ENCODE measurements around the gene VKORC1L1. TPM values are rescaled to one million over a fixed set of nuclear protein-coding genes. Genes with fewer than 3 reads are reported as not detected.

VKORC1L1 gene
- total RNA-seq (2022; extraction: Qiagen RNA extraction; ENCODE audit: low read depth) = 23.5 to 40.8 TPM (median 33.2 TPM) in 5 replicates

DNA sequence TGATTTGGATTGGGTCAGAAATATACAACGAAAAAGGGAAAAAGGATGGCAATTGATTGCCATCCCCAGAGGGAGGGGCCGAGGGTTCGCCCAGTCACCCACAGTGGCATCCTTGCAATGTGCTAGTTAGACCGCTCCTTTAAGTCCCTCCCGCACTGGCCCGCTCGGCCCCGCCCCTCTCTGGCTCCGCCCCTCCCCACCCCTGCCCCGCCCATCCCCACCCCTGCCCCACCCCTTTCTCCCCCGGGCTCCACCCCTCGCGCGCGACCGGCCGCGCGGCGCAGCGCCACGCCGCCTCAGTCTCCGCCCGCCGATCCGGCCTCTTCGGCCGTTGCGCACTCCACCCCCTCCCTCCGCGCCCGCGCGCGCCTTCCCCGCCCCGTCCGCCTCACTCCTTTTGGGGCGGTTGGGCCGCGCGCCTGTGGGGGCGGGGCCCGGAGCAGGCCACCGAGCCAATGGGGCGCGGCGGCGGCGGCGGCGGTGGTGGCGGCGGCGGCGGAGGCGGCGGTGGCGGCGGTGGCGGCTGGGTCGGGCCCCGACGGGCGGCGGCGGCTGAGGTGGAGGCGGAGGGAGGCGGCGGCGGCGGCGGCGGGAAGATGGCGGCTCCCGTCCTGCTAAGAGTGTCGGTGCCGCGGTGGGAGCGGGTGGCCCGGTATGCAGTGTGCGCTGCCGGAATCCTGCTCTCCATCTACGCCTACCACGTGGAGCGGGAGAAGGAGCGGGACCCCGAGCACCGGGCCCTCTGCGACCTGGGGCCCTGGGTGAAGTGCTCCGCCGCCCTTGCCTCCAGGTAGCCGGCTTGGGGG is at the start of gene VKORC1L1:
Gene VKORC1L1 (plus strand): TSS at position 299 of the 806 bp plus-strand sequence. CDS start 298 bp downstream, at position 597.

GRCh38 chr7:65981965-65982792 is 109.3 kb downstream of the VKORC1L1 start, which contains the start of gene GUSB:
Gene GUSB (minus strand): TSS chr7:65982213. CDS start chr7:65982183, 30 bp downstream.

Other genes with a start within 250 kb of the VKORC1L1 start
- gene GUSB, start 109.1 kb downstream of the VKORC1L1 start, total RNA-seq (2022; extraction: Qiagen RNA extraction; ENCODE audit: low read depth) = 28.1 to 34.4 TPM (median 31.5 TPM) in 5 replicates
- 19.8 to 22.4 TPM (median 21.3 TPM) in 5 replicates for gene ASL, start 202.7 kb downstream of the VKORC1L1 start, total RNA-seq (2022; extraction: Qiagen RNA extraction; ENCODE audit: low read depth)
- gene CRCP, start 241.8 kb downstream of the VKORC1L1 start, total RNA-seq (2022; extraction: Qiagen RNA extraction; ENCODE audit: low read depth) = 27.9 to 43.0 TPM (median 30.2 TPM) in 5 replicates